WI38 (cell line): ENCODE measurements around the gene PALM.
"Not testable (repeated sequence)": the region's sequence is repeated elsewhere in the genome, so short reads cannot be mapped to it uniquely, and the experiment has no call there.

Source experiments
- H3K4me3 ChIP-seq: 2 replicates; pipeline ENCODE4 v1.5.1; 2011; ENCODE audit warnings: low read depth, mild to moderate bottlenecking, control low read depth, low read length
- TF ChIP-seq, protein P1 (sequence below): IDR thresholded peaks from 2 replicates; pipeline ENCODE4 v1.5.1; 2012; ENCODE audit warnings: low read depth, mild to moderate bottlenecking, control low read depth, low read length

PALM gene

DNA sequence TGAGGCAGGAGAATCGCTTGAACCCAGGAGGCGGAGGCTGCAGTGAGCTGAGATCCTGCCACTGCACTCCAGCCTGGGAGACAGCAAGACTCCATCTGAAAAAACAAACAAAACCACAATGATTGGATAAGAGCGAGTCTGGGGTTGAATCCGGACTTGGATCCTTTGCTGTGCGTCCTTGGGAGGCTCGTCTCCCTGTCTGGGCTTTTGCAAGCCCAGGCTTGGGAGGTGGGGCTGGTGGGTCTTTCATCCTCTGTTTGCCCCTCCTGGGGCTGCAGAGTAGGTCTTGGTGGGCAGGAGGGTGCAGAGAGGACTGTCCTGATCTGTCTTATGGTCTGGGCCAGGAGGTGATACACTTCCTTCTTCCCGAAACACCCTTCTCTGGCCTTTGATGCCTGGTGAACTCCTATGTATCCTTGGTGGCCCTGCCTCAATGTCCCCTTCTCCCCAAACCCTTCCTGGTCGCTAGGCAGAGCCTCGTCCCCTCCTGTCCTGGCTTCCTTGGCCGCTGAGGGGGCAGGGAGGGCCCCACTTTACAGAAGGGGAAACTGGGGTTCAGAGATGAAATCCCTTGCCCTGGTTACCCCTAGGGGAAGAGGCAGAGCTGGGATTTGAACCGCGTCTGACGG is 16.8 kb downstream of the PALM start:
- TF ChIP-seq, protein P1, sequence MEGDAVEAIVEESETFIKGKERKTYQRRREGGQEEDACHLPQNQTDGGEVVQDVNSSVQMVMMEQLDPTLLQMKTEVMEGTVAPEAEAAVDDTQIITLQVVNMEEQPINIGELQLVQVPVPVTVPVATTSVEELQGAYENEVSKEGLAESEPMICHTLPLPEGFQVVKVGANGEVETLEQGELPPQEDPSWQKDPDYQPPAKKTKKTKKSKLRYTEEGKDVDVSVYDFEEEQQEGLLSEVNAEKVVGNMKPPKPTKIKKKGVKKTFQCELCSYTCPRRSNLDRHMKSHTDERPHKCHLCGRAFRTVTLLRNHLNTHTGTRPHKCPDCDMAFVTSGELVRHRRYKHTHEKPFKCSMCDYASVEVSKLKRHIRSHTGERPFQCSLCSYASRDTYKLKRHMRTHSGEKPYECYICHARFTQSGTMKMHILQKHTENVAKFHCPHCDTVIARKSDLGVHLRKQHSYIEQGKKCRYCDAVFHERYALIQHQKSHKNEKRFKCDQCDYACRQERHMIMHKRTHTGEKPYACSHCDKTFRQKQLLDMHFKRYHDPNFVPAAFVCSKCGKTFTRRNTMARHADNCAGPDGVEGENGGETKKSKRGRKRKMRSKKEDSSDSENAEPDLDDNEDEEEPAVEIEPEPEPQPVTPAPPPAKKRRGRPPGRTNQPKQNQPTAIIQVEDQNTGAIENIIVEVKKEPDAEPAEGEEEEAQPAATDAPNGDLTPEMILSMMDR, result no peak
- no peak overlapping the region for H3K4me3 ChIP-seq

DNA sequence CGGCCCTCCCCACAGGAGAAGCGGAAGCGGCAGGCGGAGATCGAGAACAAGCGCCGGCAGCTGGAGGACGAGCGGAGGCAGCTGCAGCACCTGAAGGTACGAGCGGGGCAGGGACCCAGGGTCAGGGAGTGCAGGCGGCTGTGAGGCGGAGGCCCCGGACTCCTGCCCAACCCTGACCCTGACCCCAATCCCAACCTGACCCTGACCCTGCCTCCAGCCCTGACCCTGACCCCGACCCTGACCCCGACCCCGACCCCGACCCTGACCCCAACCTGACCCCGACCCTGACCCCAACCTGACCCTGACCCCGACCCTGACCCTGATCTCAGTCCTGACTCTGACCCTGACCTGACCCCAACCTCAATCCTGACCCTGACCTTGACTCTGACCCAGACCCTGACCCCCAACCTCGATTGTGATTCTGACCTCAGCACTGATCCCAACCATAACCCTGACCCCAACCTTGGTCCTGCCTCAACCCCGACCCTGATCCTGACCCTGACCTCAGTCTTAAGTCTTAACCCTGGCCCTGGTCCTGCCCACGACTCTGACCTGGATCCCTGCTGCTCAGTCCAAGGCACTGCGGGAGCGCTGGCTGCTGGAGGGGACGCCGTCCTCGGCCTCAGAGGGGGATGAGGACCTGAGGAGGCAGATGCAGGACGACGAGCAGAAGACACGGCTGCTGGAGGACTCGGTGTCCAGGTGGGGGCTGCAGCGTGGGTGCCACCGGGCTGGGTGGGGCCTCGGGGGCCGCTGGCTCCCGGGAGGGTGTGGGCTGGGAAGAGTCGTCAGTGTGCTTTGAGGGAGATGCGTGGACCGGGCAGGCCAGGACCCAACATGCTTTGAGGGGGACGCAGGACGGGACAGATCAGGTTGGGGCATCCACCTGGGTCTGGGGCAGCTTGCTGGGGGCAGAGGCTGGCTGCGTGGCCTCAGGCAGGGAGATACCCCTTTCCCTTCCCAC is 18.5 kb downstream of the PALM start:
- no peak overlapping the region for H3K4me3 ChIP-seq
- TF ChIP-seq, protein P1, result no peak

DNA sequence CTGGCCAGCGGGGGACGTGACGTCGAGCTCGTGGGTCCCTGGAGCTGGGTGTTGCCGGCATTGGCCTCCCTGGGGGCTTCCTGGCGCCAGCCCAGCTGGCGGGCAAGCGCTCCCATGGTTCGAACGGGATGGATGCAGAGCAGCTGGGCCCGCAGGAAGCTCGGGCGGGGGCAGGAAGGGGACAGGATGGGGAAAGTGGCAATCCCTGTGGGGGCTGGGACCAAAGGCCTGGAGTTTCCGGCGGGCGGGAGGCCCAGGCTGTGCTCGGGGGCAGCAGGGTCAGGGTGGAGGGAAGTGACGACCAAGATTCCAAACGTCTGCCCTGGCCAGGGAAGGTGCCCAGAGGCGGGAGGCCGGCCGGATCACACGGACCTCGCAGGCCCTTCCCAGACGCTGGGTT is 19.3 kb downstream of the PALM start:
- TF ChIP-seq, protein P1, result no peak
- no peak overlapping the region for H3K4me3 ChIP-seq

DNA sequence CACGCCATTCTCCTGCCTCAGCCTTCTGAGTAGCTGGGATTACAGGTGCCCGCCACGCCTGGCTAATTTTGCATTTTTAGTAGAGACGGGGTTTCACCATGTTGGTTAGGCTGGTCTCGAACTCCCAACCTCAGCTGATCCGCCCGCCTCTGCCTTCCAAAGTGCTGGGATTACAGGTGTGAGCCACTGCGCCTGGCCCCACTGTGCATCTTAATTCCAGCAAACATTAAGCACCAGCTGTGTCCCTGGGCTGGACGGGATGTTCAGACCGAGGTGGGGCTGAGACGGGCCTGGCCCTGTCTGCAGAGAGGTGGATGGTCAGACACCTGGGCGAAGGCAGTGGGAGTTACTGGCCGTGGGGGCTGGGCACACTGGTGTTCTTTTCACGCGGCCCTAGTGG is 20.8 kb downstream of the PALM start:
- not testable (repeated sequence) for H3K4me3 ChIP-seq

DNA sequence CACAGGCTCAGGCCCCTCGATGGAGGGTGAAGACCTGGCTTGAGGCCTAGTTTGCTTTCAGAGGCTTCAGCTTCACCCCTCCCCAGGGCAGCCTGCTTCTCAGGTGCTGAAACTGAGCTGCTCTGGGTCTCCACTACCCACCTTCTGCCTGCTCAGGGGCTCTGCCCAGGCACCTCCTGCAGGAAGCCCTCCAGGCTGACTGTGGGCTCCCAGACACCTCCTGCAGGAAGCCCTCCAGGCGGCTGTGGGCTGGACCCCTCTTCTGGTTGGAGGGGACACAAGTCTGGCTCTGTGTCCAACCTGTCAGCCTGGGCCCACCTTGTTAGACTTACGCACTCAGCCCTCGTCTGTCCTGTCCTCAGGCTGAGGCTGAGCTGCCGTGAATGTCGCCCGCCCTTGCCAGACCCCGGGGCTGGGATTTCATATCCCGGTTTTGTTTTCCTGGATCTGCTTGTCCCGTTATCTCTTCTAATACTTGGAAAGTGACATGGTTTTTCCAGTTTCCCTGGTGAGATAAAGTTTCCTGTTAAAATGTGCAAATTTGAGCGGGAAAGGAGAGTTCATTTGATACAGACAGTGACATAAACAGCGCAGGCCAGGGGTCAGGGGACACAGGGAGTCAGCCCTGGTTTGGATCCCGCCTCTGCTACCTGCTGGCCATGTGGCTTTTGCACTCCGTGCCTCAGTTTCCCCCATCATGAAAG is 21.4 kb downstream of the PALM start:
- no peak overlapping the region for H3K4me3 ChIP-seq
- TF ChIP-seq, protein P1, result no peak

DNA sequence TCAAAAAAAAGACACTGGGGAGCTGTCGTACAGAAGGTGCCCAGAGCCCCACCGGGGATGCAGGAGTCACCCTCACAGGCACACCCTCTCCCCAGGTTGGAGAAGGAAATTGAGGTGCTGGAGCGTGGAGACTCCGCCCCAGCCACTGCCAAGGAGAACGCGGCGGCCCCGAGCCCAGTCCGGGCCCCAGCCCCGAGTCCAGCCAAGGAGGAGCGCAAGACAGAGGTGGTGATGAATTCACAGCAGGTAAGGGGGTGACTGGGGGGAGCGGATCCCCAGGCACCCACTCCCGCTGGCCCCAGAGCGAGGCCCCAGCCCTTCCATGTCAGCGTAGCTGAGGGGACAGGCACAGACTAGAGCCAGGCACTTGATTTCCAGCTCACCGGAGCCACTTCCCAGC is 22.3 kb downstream of the PALM start:
- TF ChIP-seq, protein P1, result no peak
- H3K4me3 ChIP-seq, result no peak overlapping the region

DNA sequence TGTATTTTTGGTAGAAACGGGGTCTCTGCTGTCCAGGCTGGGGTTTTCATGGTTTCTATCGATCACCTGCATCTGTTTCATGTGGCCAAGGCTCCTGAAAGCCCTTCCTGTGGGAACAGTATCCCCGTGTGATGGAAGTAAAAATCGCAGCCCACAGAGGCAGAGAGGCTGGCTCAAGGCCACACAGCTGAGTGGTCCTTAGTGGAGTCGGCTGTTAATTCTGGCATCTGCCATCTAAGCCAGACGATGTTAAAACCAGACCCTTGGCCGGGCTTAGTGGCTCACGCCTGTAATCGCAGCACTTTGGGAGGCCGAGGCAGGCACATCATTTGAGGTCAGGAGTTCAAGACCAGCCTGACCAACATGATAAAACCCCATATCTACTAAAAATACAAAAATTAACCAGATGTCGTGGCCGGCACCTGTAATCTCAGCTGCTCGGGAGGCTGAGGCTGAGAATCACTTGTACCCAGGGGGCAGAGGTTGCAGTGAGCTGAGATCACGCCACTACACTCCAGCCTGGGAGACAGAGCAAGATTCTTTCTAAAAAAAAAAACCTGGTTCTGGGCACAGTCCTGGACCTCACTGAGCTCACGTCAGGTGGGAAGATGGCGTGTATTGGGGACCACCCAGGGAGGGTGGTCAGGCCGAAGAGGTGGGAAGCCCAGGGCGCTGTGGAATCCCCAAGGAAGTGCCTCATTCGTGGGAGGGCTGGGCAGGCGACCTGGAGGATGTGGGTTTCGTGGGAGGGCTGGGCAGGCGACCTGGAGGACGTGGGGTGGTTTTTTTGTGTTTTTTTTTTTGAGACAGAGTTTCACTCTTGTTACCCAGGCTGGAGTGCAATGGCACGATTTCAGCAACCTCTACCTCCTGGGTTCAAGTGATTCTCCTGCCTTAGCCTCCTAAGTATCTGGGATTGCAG is 23.7 kb downstream of the PALM start:
- H3K4me3 ChIP-seq, result no peak overlapping the region
- TF ChIP-seq, protein P1, result no peak
